Breast epithelium (tissue), 3 donors: ENCODE results near the gene KLHL3.

Experiments used
- CTCF ChIP-seq, 3 donors: fragments of 450-650 bp; IDR thresholded peaks; one replicate each; pipeline ENCODE4 v1.5.1; 2016 to 2017; ENCODE audit warnings: antibody characterized with exemption in 3 of 3, mild to moderate bottlenecking in 3 of 3, moderate library complexity in 3 of 3
- POLR2A ChIP-seq: fragments of 450-650 bp; IDR thresholded peaks from one replicate; pipeline ENCODE4 v1.6.1; 2016; ENCODE audit warnings: antibody characterized with exemption, mild to moderate bottlenecking, moderate library complexity

- no peak for TF ChIP-seq CTCF (IDR thresholded peaks at IDR 0.05)
- TF ChIP-seq POLR2A, result no peak
Measured at GRCh38 chr5:137638841-137639240, 97.0 kb downstream of the KLHL3 start.
